H9 (cell line): ENCODE data around the gene MECP2. TPM values are rescaled to one million over a fixed set of nuclear protein-coding genes. Genes with fewer than 3 reads are reported as not detected.

Experiments
- DNase-seq: peaks from one replicate; pipeline ENCODE4 v3.0.0-alpha.2; 2017
- H2AFZ ChIP-seq: one replicate; pipeline ENCODE4 v1.6.1; 2013; ENCODE audit warnings: mild to moderate bottlenecking, low read length, control low read depth, moderate library complexity
- H2AK5ac ChIP-seq: 2 replicates; pipeline ENCODE4 v1.6.1; 2013; ENCODE audit warnings: low read length, control low read depth, mixed read lengths; ENCODE audit not compliant: insufficient read length
- H2BK120ac ChIP-seq: one replicate; pipeline ENCODE4 v1.6.1; 2013; ENCODE audit warnings: low read depth, mild to moderate bottlenecking, low read length, control low read depth, inconsistent platforms; ENCODE audit not compliant: poor library complexity, severe bottlenecking
- H2BK12ac ChIP-seq: 2 replicates; pipeline ENCODE4 v1.6.1; 2013; ENCODE audit warnings: low read length, control low read depth, mixed read lengths, low read depth; ENCODE audit not compliant: insufficient read length
- H2BK15ac ChIP-seq: 2 replicates; pipeline ENCODE4 v1.6.1; 2013; ENCODE audit warnings: low read depth, low read length, control low read depth
- H2BK20ac ChIP-seq: one replicate; pipeline ENCODE4 v1.6.1; 2013; ENCODE audit warnings: low read depth, mild to moderate bottlenecking, low read length, control low read depth, inconsistent platforms; ENCODE audit not compliant: poor library complexity, severe bottlenecking
- H2BK5ac ChIP-seq: 2 replicates; pipeline ENCODE4 v1.6.1; 2013; ENCODE audit warnings: low read length, control low read depth, mixed read lengths; ENCODE audit not compliant: insufficient read length
- H3K14ac ChIP-seq: 2 replicates; pipeline ENCODE4 v1.6.1; 2013; ENCODE audit warnings: low read length, control low read depth; ENCODE audit not compliant: insufficient read depth
- H3K18ac ChIP-seq: 2 replicates; pipeline ENCODE4 v1.6.1; 2013; ENCODE audit warnings: low read depth, mild to moderate bottlenecking, mixed read lengths, low read length, control low read depth; ENCODE audit not compliant: insufficient read length
- H3K23ac ChIP-seq: 2 replicates; pipeline ENCODE4 v1.6.1; 2013; ENCODE audit warnings: low read length, control low read depth, mixed read lengths, low read depth; ENCODE audit not compliant: insufficient read length
- H3K23me2 ChIP-seq: 2 replicates; pipeline ENCODE4 v1.6.1; 2013; ENCODE audit warnings: low read depth, mild to moderate bottlenecking, mixed read lengths, low read length, control low read depth; ENCODE audit not compliant: insufficient read length, poor library complexity, severe bottlenecking
- H3K27ac ChIP-seq: 2 replicates; pipeline ENCODE4 v1.5.1; 2013; ENCODE audit warnings: low read length, control low read depth, mixed read lengths, low read depth; ENCODE audit not compliant: insufficient read length
- H3K27me3 ChIP-seq: 2 replicates; pipeline ENCODE4 v1.6.1; 2013; ENCODE audit warnings: low read length, control low read depth, inconsistent platforms; ENCODE audit not compliant: insufficient read depth
- H3K4ac ChIP-seq: 2 replicates; pipeline ENCODE4 v1.6.1; 2013; ENCODE audit warnings: low read depth, mild to moderate bottlenecking, control low read depth, inconsistent platforms, low read length, moderate library complexity
- H3K4me1 ChIP-seq: 2 replicates; pipeline ENCODE4 v1.6.1; 2013; ENCODE audit warnings: low read length, control low read depth, inconsistent platforms; ENCODE audit not compliant: insufficient read depth
- H3K4me2 ChIP-seq: 2 replicates; pipeline ENCODE4 v1.6.1; 2013; ENCODE audit warnings: low read length, control low read depth, mixed read lengths; ENCODE audit not compliant: insufficient read length, insufficient read depth
- H3K56ac ChIP-seq: 2 replicates; pipeline ENCODE4 v1.6.1; 2013; ENCODE audit warnings: low read depth, mild to moderate bottlenecking, mixed read lengths, low read length, control low read depth; ENCODE audit not compliant: insufficient read length
- H3K79me1 ChIP-seq: 2 replicates; pipeline ENCODE4 v1.6.1; 2013; ENCODE audit warnings: low read depth, mild to moderate bottlenecking, moderate library complexity, low read length, control low read depth, inconsistent platforms; ENCODE audit not compliant: insufficient read depth, poor library complexity, severe bottlenecking
- H3K79me2 ChIP-seq: 2 replicates; pipeline ENCODE4 v1.6.1; 2013; ENCODE audit warnings: low read length, control low read depth, inconsistent platforms; ENCODE audit not compliant: insufficient read depth
- H3K9ac ChIP-seq: 2 replicates; pipeline ENCODE4 v1.6.1; 2013; ENCODE audit warnings: low read length, control low read depth, mixed read lengths; ENCODE audit not compliant: insufficient read length; ENCODE audit errors: extremely low read depth
- H3K9me3 ChIP-seq: one replicate; pipeline ENCODE4 v1.6.1; 2013; ENCODE audit warnings: low read depth, low read length, inconsistent platforms; ENCODE audit not compliant: control insufficient read depth
- H3T11ph ChIP-seq: one replicate; pipeline ENCODE4 v1.6.1; 2013; ENCODE audit warnings: mild to moderate bottlenecking, low read length, control low read depth, inconsistent platforms
- H4K20me1 ChIP-seq: one replicate; pipeline ENCODE4 v1.6.1; 2013; ENCODE audit not compliant: control insufficient read depth, insufficient read length, insufficient read depth
- H4K5ac ChIP-seq: 2 replicates; pipeline ENCODE4 v1.6.1; 2013; ENCODE audit warnings: low read depth, mild to moderate bottlenecking, mixed read lengths, low read length, control low read depth; ENCODE audit not compliant: insufficient read length
- H4K8ac ChIP-seq: replicated peaks from 2 replicates; pipeline ENCODE4 v1.6.1; 2013; ENCODE audit warnings: low read length, control low read depth, mixed read lengths, low read depth; ENCODE audit not compliant: insufficient read length
- H4K91ac ChIP-seq: 2 replicates; pipeline ENCODE4 v1.6.1; 2013; ENCODE audit warnings: low read depth, mild to moderate bottlenecking, moderate library complexity, mixed read lengths, low read length, control low read depth; ENCODE audit not compliant: insufficient read length
- H3K27ac Mint-ChIP-seq, 3 experiments: 2 replicates in 2 of 3; 3 replicates in 1 of 3; pipeline ENCODE4 v1.8.0; 2020 to 2021; ENCODE audit warnings: mixed read lengths in 3 of 3, mild to moderate bottlenecking in 1 of 3, moderate library complexity in 1 of 3
- H3K27me3 Mint-ChIP-seq: 2 replicates; pipeline ENCODE4 v1.8.0; 2021; ENCODE audit warnings: low read depth, mild to moderate bottlenecking, moderate library complexity, mixed read lengths
- H3K36me3 Mint-ChIP-seq, 3 experiments: 2 replicates in 2 of 3; 3 replicates in 1 of 3; pipeline ENCODE4 v1.8.0; 2020 to 2021; ENCODE audit warnings: low read depth in 3 of 3, mixed read lengths in 3 of 3; ENCODE audit not compliant: insufficient read depth in 1 of 3
- H3K4me1 Mint-ChIP-seq, 2 experiments: 2 replicates each; pipeline ENCODE4 v1.8.0; 2020; ENCODE audit warnings: mixed read lengths in 2 of 2
- H3K4me3 Mint-ChIP-seq, 2 experiments: 2 replicates in 1 of 2; 3 replicates in 1 of 2; pipeline ENCODE4 v1.8.0; 2020 to 2021; ENCODE audit warnings: mild to moderate bottlenecking in 2 of 2, mixed read lengths in 2 of 2, moderate library complexity in 1 of 2
- H3K9me3 Mint-ChIP-seq, 2 experiments: 2 replicates in 1 of 2; 3 replicates in 1 of 2; pipeline ENCODE4 v1.8.0; 2020; ENCODE audit warnings: mild to moderate bottlenecking in 2 of 2, mixed read lengths in 2 of 2, moderate library complexity in 1 of 2
- WGBS: extraction: QIAGEN DNeasy Blood & Tissue Kit; methylation state at CpG from one replicate; pipeline ENCODE4 v1.1.7; 2013; ENCODE audit warnings: missing lambda C conversion rate, low lambda C conversion rate, mixed read lengths; ENCODE audit not compliant: insufficient read length; ENCODE audit errors: extremely low coverage; 5-methylcytosine and 5-hydroxymethylcytosine counted together
- total RNA-seq: library from RNA; stranded (reverse); gene quantifications from 2 replicates; pipeline ENCODE4 v1.2.1, GENCODE V29; 2021
- TF ChIP-seq, protein P1 (sequence below): fragments of 200-600 bp; sonication (generic); conservative IDR thresholded peaks from 3 replicates; pipeline ENCODE4 v1.8.0; 2021; ENCODE audit warnings: antibody characterized with exemption, mild to moderate bottlenecking

Gene MECP2
- total RNA-seq, 1 experiment from 2014 or later, result 32.2 TPM

DNA sequence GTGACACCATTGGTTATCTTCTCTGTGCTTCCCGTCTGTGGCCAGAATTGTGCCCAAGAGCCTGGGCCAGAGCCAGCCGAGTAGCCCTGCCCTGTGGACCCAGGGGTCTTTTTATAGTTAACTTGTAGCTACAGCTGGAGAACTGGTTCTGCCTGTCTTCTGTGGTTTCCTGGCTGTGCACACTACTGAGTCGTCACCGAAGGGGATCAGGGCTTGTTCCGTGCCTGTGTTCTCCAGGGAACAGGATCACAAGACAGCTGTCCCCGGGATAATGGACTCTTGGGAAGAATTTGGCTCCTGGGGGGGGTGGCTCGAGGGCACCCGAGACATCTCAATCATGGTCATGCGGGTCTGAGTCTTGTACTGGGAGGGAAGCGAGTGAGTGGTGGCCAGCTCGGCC is 24.4 kb upstream of the MECP2 start:
- Histone ChIP-seq H2BK5ac (no peak overlapping the region), H3T11ph (no peak overlapping the region), H3K4me1 (no peaks in the 10 kb centered on the region), H3K14ac (no peak overlapping the region), H3K23me2 (no peaks in the 10 kb centered on the region), H3K23ac (no peak overlapping the region), H3K79me1 (no peaks in the 10 kb centered on the region), H4K91ac (no peak overlapping the region), H3K56ac (no peak overlapping the region), H3K18ac (no peak overlapping the region), H2AFZ (no peak overlapping the region), H2BK12ac (no peak overlapping the region), H3K4ac (no peak overlapping the region), H3K9ac (no peak overlapping the region), H4K8ac (no peak overlapping the region), H2BK120ac (no peak overlapping the region), H2BK20ac (no peak overlapping the region), H3K4me2 (no peak overlapping the region), H4K5ac (no peak overlapping the region), H3K9me3 (peaks cover 12% of the 10 kb centered on the region), H2BK15ac (no peak overlapping the region), H3K27ac (no peak overlapping the region), H4K20me1 (no peaks in the 10 kb centered on the region), H2AK5ac (no peak overlapping the region), H3K79me2 (no peaks in the 10 kb centered on the region), H3K27me3 (no peaks in the 10 kb centered on the region)
- no CpG with 5 or more reads among the region's 11 CpGs for WGBS
- Mint-ChIP-seq H3K4me3 (no peak overlapping the region), H3K9me3 (peaks cover 82 to 86% of the 10 kb centered on the region in 2 experiments), H3K4me1 (peaks cover 0 to 3% of the 10 kb centered on the region in 2 experiments; a peak in 1 of 4 replicates), H3K27me3 (peaks cover 9% of the 10 kb centered on the region), H3K27ac (no peak overlapping the region), H3K36me3 (peaks cover 0 to 8% (median 6%) of the 10 kb centered on the region in 3 experiments; a peak in 5 of 7 replicates)
- TF ChIP-seq, protein P1, sequence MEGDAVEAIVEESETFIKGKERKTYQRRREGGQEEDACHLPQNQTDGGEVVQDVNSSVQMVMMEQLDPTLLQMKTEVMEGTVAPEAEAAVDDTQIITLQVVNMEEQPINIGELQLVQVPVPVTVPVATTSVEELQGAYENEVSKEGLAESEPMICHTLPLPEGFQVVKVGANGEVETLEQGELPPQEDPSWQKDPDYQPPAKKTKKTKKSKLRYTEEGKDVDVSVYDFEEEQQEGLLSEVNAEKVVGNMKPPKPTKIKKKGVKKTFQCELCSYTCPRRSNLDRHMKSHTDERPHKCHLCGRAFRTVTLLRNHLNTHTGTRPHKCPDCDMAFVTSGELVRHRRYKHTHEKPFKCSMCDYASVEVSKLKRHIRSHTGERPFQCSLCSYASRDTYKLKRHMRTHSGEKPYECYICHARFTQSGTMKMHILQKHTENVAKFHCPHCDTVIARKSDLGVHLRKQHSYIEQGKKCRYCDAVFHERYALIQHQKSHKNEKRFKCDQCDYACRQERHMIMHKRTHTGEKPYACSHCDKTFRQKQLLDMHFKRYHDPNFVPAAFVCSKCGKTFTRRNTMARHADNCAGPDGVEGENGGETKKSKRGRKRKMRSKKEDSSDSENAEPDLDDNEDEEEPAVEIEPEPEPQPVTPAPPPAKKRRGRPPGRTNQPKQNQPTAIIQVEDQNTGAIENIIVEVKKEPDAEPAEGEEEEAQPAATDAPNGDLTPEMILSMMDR, result no peak
- DNase-seq, result no peak
